ENCODE measurements around the gene PHACTR4.

- no peak for TF ChIP-seq CTCF (IDR thresholded peaks at IDR 0.05)
- TF ChIP-seq POLR2A (IDR thresholded peaks at IDR 0.05) = no peak
- no peak for TF ChIP-seq POLR2AphosphoS5 (IDR thresholded peaks at IDR 0.05)
Observed at GRCh38 chr1:28394136-28394535, 24.6 kb downstream of the PHACTR4 start.
